Cardiac fibroblast (primary cell): ENCODE data around the gene LDB3.

Experiments
- DNase-seq, 2 donors: peaks; one replicate each; pipeline versions ENCODE4 v3.0.0 to v3.0.0-alpha.2; 2010; ENCODE audit warnings: low read depth in 2 of 2
- H3K4me3 ChIP-seq, 2 donors: replicated peaks in 1 of 2; 1 replicate in 1 of 2; 2 replicates in 1 of 2; pipeline ENCODE4 v1.5.1; 2011; ENCODE audit warnings: low read depth in 2 of 2, low read length in 2 of 2, mild to moderate bottlenecking in 2 of 2, moderate library complexity in 1 of 2
- CTCF ChIP-seq: IDR thresholded peaks from one replicate; pipeline ENCODE4 v1.5.1; 2011; ENCODE audit warnings: low read depth, mild to moderate bottlenecking, low read length, inconsistent platforms

LDB3 gene

GRCh38 chr10:86690657-86691084 lies 22.4 kb downstream of the LDB3 start:
- no peak overlapping the region for H3K4me3 ChIP-seq
- TF ChIP-seq CTCF = no peak
- no peak for DNase-seq

GRCh38 chr10:86691333-86692022 lies 23.2 kb downstream of the LDB3 start:
- no peak for DNase-seq
- no peak overlapping the region for H3K4me3 ChIP-seq
- no peak for TF ChIP-seq CTCF

- TF ChIP-seq CTCF = no peak
- no peak overlapping the region for H3K4me3 ChIP-seq
- no peak for DNase-seq
Observed at GRCh38 chr10:86692023-86692514, 23.8 kb downstream of the LDB3 start.

GRCh38 chr10:86692664-86693063 lies 24.4 kb downstream of the LDB3 start:
- DNase-seq = no peak
- no peak overlapping the region for H3K4me3 ChIP-seq
- TF ChIP-seq CTCF = no peak

- no peak for TF ChIP-seq CTCF
- H3K4me3 ChIP-seq = no peak overlapping the region
- no peak for DNase-seq
Observed at GRCh38 chr10:86693275-86693674, 25.0 kb downstream of the LDB3 start.

DNA sequence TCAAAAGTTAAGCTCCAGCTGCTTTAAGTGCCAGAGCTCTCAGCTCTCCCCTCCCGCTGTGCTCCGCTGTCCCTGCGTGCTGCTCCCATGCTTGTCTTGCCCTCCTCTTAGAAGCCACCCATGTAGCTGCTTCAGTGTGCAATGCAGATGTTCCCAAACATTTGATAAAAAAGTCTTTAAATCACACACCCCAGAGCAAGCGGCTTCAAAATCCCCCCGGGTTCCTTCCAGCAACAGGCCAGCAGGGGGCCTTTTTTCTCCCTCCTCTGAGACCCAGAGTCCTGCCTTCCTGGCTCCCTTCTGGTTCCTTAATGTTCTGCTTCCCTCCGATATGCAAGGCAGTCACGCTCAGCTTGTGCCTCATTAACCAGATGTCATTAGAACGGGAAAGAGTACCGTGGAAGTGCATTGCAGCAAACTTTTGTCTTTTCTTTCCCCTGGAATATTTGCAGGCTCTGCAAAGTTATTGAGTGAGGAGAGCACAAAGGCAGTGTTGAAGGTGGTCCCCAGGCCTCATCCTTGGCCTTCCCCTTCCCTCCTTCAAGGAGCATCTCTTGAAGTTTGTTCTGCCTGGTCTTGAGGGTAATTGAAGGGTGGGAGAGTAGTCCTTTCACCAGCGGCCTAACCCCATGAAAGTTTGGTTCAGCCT lies 25.5 kb downstream of the LDB3 start:
- H3K4me3 ChIP-seq = no peak overlapping the region
- peak; percentile 57 to 74 for DNase-seq
- TF ChIP-seq CTCF = peak; percentile 85
